ENCODE data around the gene KRTAP2-1. TPM values are rescaled to one million over a fixed set of nuclear protein-coding genes. Genes with fewer than 3 reads are reported as not detected.
"Not testable (repeated sequence)": the region's sequence is repeated elsewhere in the genome, so short reads cannot be mapped to it uniquely, and the experiment has no call there.

Gene KRTAP2-1
- under 1 TPM in 1 of 8 experiments, not detected in 7; 0.71 TPM for total RNA-seq

GRCh38 chr17:41046735-41047465 is at the start of gene KRTAP2-1:
Gene KRTAP2-1 (minus strand): TSS chr17:41047316. CDS start chr17:41047267, 49 bp downstream.
- H3K27ac ChIP-seq; H3K4me1 ChIP-seq (replicated peaks in 1 of 2); in situ Hi-C loops (cut with MboI; ENCODE audit: low pct_unique_long_range_greater_than_20kb in 2 of 9, low sequenced_read_pairs in 9 of 9, unreplicated experiment in 9 of 9); H3K4me3 ChIP-seq; ATAC-seq (replicated peaks in 6 of 8): not testable (repeated sequence)
- WGBS, 10 experiments = 80 to 100% (median 88%) methylated on average over 1 to 2 of the region's 33 CpGs; no CpG with 5 or more reads in 6 of the 10 experiments

DNA sequence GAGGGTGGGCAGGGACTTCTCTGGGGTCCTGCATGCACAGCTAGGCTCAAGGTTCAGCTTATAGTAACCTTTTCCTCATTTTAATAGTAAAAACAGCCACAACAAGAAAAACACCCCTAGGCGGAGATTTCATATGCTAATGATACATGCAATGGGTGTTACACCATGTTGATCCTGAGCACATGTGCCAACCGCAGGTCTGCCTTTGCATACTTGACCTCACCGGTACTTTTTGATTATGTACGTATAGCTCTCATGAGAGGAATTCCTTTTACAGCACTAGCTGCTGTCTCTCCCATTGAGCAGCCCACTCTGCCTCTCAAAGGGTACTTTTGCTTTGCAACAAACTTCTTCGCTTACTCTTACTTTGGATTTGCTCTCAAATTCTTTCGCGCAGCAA is 48.9 kb upstream of the KRTAP2-1 start:
- Histone ChIP-seq H3K27ac (no peak overlapping the region), H3K4me3 (no peak overlapping the region), H3K4me1 (replicated peaks in 1 of 2) (no peaks in the 10 kb centered on the region)
- WGBS, 10 experiments = 40 to 100% (median 84%) methylated on average over 2 to 7 of the region's 7 CpGs; no CpG with 5 or more reads in 2 of the 10 experiments
- peak in 3 of 8 experiments; percentile 92 to 99 (median 99) for ATAC-seq (replicated peaks in 6 of 8)
- in situ Hi-C loops (cut with MboI; ENCODE audit: low pct_unique_long_range_greater_than_20kb in 2 of 9, low sequenced_read_pairs in 9 of 9, unreplicated experiment in 9 of 9) = no loop called here

DNA sequence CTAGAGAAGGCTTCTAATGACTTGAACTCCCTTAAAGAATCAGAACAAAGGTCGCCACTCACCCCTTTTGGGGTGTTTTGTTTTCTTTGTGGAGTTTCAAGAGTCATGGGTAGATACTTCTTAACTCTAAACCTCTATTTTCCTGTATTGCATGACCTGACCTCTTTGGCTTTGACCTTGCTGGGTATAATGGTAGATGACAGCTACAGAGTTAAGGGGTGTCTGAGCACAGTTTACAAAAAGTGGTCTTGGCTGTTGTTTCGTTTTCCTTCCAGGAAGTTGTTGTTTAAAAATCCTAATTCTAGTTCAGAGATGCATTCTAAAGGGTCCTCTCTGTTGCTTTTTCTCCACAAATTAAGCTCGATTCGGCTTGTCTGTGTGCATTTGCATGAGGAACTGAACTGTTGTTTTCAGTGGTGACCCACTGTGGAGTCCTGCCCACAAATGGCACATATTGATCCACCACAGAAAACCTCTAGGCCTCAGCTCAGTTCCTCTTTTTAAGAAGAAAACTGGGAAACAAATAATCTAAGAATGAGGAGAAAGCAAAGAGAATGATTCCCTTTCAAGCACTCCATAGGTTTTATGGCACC is 41.7 kb upstream of the KRTAP2-1 start:
- 0 to 100% (median 40%) methylated on average over 1 to 4 of the region's 4 CpGs; no CpG with 5 or more reads in 4 of the 10 experiments for WGBS, 10 experiments
- H3K27ac ChIP-seq; H3K4me3 ChIP-seq; in situ Hi-C loops (cut with MboI; ENCODE audit: low pct_unique_long_range_greater_than_20kb in 2 of 9, low sequenced_read_pairs in 9 of 9, unreplicated experiment in 9 of 9); H3K4me1 ChIP-seq (replicated peaks in 1 of 2); ATAC-seq (replicated peaks in 6 of 8): not testable (repeated sequence)

DNA sequence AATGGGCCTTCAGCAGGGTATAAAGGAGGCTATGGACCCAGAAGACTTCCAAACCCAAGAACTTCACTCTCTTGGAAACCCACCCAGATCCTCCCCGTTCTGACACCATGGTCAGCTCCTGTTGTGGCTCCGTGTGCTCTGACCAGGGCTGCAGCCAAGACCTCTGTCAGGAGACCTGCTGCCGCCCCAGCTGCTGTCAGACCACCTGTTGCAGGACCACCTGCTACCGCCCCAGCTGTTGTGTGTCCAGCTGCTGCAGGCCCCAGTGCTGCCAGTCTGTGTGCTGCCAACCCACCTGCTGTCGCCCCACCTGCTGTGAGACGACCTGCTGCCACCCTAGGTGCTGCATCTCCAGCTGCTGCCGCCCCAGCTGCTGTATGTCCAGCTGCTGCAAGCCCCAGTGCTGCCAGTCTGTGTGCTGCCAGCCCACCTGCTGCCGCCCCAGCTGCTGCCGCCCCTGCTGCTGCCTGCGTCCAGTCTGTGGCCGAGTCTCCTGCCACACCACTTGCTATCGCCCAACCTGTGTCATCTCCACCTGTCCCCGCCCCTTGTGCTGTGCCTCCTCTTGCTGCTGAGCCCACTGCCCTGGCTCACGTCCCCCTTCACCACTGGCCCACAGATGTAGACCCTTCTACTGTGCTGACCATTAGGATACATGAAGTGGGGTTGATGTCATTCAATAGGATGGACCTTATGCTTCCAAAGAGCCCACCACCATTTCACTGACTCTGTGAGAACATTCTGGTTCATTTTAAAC is 37.2 kb upstream of the KRTAP2-1 start, which contains the start of gene KRTAP4-7:
Gene KRTAP4-7 (plus strand): TSS at position 51 of the 757 bp plus-strand sequence. CDS start 57 bp downstream, at position 108.
- H3K4me3 ChIP-seq; H3K27ac ChIP-seq; in situ Hi-C loops (cut with MboI; ENCODE audit: low pct_unique_long_range_greater_than_20kb in 2 of 9, low sequenced_read_pairs in 9 of 9, unreplicated experiment in 9 of 9); H3K4me1 ChIP-seq (replicated peaks in 1 of 2); ATAC-seq (replicated peaks in 6 of 8): not testable (repeated sequence)
- WGBS, 10 experiments = 0 to 67% methylated on average over 1 of the region's 14 CpGs; no CpG with 5 or more reads in 8 of the 10 experiments

GRCh38 chr17:41083427-41083826 is 36.3 kb upstream of the KRTAP2-1 start:
- 60 to 71% methylated on average over 1 of the region's 2 CpGs; no CpG with 5 or more reads in 8 of the 10 experiments for WGBS, 10 experiments
- H3K4me3 ChIP-seq; ATAC-seq (replicated peaks in 6 of 8); H3K4me1 ChIP-seq (replicated peaks in 1 of 2); in situ Hi-C loops (cut with MboI; ENCODE audit: low pct_unique_long_range_greater_than_20kb in 2 of 9, low sequenced_read_pairs in 9 of 9, unreplicated experiment in 9 of 9); H3K27ac ChIP-seq: not testable (repeated sequence)

DNA sequence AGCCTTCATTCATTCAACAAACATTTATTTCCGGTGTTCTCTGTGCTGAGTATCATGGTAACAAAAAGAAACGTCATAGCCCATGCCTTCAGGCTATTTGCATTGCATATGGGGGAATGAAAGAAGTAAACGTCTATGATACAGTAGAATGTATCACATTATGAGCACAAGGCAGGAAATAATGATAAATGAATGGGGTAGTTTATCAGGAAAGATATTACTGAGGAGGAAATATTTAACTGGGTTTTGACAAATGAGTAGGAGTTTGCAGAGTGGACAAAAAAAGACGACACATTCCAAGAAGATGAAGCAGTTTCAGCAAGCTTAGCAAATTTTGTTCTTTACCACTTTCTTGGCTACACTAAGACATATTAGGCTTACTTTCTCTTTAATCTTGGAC is 35.5 kb upstream of the KRTAP2-1 start:
- Histone ChIP-seq H3K27ac (no peak overlapping the region), H3K4me3 (no peak overlapping the region), H3K4me1 (replicated peaks in 1 of 2) (no peaks in the 10 kb centered on the region)
- ATAC-seq (replicated peaks in 6 of 8) = peak in 2 of 8 experiments; percentile 37 to 59
- in situ Hi-C loops (cut with MboI; ENCODE audit: low pct_unique_long_range_greater_than_20kb in 2 of 9, low sequenced_read_pairs in 9 of 9, unreplicated experiment in 9 of 9) = no loop called here
- 25 to 79% (median 58%) methylated on average over 1 to 4 of the region's 4 CpGs for WGBS, 10 experiments

GRCh38 chr17:41076788-41077187 is 29.7 kb upstream of the KRTAP2-1 start:
- Histone ChIP-seq H3K27ac (no peak overlapping the region), H3K4me3 (no peak overlapping the region), H3K4me1 (replicated peaks in 1 of 2) (peaks cover 0 to 3% of the 10 kb centered on the region in 2 donors)
- ATAC-seq (replicated peaks in 6 of 8) = no peak
- in situ Hi-C loops (cut with MboI; ENCODE audit: low pct_unique_long_range_greater_than_20kb in 2 of 9, low sequenced_read_pairs in 9 of 9, unreplicated experiment in 9 of 9) = no loop called here

GRCh38 chr17:41073676-41074075 is 26.6 kb upstream of the KRTAP2-1 start:
- in situ Hi-C loops (cut with MboI; ENCODE audit: low pct_unique_long_range_greater_than_20kb in 2 of 9, low sequenced_read_pairs in 9 of 9, unreplicated experiment in 9 of 9) = no loop called here

DNA sequence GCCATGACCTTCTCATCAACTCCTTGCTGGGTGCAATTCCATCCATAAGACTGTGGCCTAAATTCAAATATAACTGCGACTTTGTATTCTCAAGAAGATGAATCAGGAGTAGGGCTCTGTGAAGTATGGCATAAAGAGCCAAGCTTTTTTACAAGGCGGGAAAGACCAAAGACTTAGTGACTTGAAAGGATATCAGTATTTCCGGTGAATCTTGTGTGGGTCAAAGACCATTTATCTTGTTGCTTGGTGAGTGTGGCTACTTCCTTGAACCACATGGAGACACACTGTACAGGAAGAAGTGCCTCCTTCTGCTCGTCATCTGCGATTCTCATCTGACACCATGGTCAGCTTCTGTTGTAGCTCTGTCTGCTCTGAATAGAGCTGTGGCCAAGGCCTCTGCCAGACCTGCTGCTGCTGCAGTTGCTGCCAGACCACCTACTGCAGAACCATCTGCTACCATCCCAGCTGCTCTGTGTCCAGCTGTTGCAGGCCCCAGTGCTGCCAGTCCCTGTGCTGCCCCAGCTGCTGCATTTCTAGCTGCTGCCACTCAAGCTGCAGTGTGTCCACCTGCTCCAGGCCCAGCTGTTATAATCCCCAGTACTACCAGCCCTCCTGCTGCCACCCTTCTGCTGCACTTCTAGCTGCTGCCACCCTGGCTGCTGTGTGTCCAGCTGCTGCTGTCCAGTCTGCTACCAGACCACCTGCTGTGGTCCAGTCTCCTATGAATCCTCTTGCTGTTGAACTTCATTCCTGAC is 24.7 kb upstream of the KRTAP2-1 start:
- no peak overlapping the region for H3K27ac ChIP-seq
- H3K4me1 ChIP-seq (replicated peaks in 1 of 2) = peaks cover 0 to 3% of the 10 kb centered on the region in 2 donors
- ATAC-seq (replicated peaks in 6 of 8) = no peak
- in situ Hi-C loops (cut with MboI; ENCODE audit: low pct_unique_long_range_greater_than_20kb in 2 of 9, low sequenced_read_pairs in 9 of 9, unreplicated experiment in 9 of 9) = no loop called here
- WGBS, 10 experiments = 88 to 100% (median 97%) methylated on average over 1 to 5 of the region's 5 CpGs; no CpG with 5 or more reads in 3 of the 10 experiments
- no peak overlapping the region for H3K4me3 ChIP-seq

More at GRCh38 chr17:41073676-41074075, 26.6 kb upstream of the KRTAP2-1 start:
- Histone ChIP-seq H3K4me1 (replicated peaks in 1 of 2) (peaks cover 0 to 3% of the 10 kb centered on the region in 2 donors), H3K27ac (no peak overlapping the region), H3K4me3 (no peak overlapping the region)
- peak in 1 of 8 experiments; percentile 13 for ATAC-seq (replicated peaks in 6 of 8)
- WGBS, 10 experiments = 60 to 100% (median 80%) methylated on average over 1 to 2 of the region's 2 CpGs; no CpG with 5 or more reads in 2 of the 10 experiments

GRCh38 chr17:41069031-41069430 is 21.9 kb upstream of the KRTAP2-1 start:
- WGBS, 10 experiments = 50 to 100% (median 83%) methylated on average over 1 to 3 of the region's 3 CpGs; no CpG with 5 or more reads in 3 of the 10 experiments
- H3K27ac ChIP-seq = no peak overlapping the region
- in situ Hi-C loops (cut with MboI; ENCODE audit: low pct_unique_long_range_greater_than_20kb in 2 of 9, low sequenced_read_pairs in 9 of 9, unreplicated experiment in 9 of 9) = no loop called here
- H3K4me3 ChIP-seq = no peak overlapping the region
- no peak for ATAC-seq (replicated peaks in 6 of 8)
- H3K4me1 ChIP-seq (replicated peaks in 1 of 2) = peaks cover 0 to 3% of the 10 kb centered on the region in 2 donors

- in situ Hi-C loops (cut with MboI; ENCODE audit: low pct_unique_long_range_greater_than_20kb in 2 of 9, low sequenced_read_pairs in 9 of 9, unreplicated experiment in 9 of 9) = no loop called here
- H3K27ac ChIP-seq = no peak overlapping the region
- H3K4me1 ChIP-seq (replicated peaks in 1 of 2) = no peaks in the 10 kb centered on the region
- ATAC-seq (replicated peaks in 6 of 8) = peak in 3 of 8 experiments; percentile 83 to 93 (median 89)
- no peak overlapping the region for H3K4me3 ChIP-seq
Observed at GRCh38 chr17:41067281-41067680, 20.2 kb upstream of the KRTAP2-1 start.

- ATAC-seq (replicated peaks in 6 of 8) = peak in 6 of 8 experiments; percentile 16 to 90 (median 56)
- Histone ChIP-seq H3K4me1 (replicated peaks in 1 of 2) (no peaks in the 10 kb centered on the region), H3K27ac (no peak within 1 kb of the TSS), H3K4me3 (no peak within 1 kb of the TSS)
- 51 to 100% (median 91%) methylated on average over 1 to 5 of the region's 6 CpGs for WGBS, 10 experiments
- in situ Hi-C loops (cut with MboI; ENCODE audit: low pct_unique_long_range_greater_than_20kb in 2 of 9, low sequenced_read_pairs in 9 of 9, unreplicated experiment in 9 of 9) = no loop called here
Observed at GRCh38 chr17:41065829-41066624, 18.9 kb upstream of the KRTAP2-1 start, which contains the start of gene KRTAP2-4. Gene KRTAP2-4 (minus strand): TSS chr17:41065879. CDS start chr17:41065845, 34 bp downstream.
